ENCODE measurements around the gene NFKB2. TPM values are rescaled to one million over a fixed set of nuclear protein-coding genes. Genes with fewer than 3 reads are reported as not detected.

NFKB2 gene
- total RNA-seq, 2 donors from 2014 or later, result 192 to 372 TPM

Other genes with a start within 250 kb of the NFKB2 start
- gene NOLC1, start 243.3 kb upstream of the NFKB2 start, total RNA-seq, result 100 to 1,000 TPM in 1 of 2 donors, 10 to 100 TPM in 1; 76.9 to 168 TPM
- under 1 TPM; 0.24 to 0.32 TPM for gene ELOVL3, start 169.4 kb upstream of the NFKB2 start, total RNA-seq
- under 1 TPM in 1 of 2 donors, not detected in 1; 0.17 TPM for gene PITX3, start 154.2 kb upstream of the NFKB2 start, total RNA-seq
- 10 to 100 TPM; 28.5 to 38.9 TPM for gene GBF1, start 150.2 kb upstream of the NFKB2 start, total RNA-seq
- gene PSD, start 23.1 kb downstream of the NFKB2 start, total RNA-seq, result 1 to 10 TPM; 3.0 to 8.0 TPM
- 10 to 100 TPM; 12.6 to 15.4 TPM for gene FBXL15, start 25.1 kb downstream of the NFKB2 start, total RNA-seq
- gene CUEDC2, start 36.9 kb downstream of the NFKB2 start, total RNA-seq, result 10 to 100 TPM; 53.3 to 58.5 TPM
- under 1 TPM; 0.29 to 0.39 TPM for gene C10orf95, start 55.8 kb downstream of the NFKB2 start, total RNA-seq
- 10 to 100 TPM; 43.0 to 74.4 TPM for gene ACTR1A, start 107.0 kb downstream of the NFKB2 start, total RNA-seq
- gene SUFU, start 108.3 kb downstream of the NFKB2 start, total RNA-seq, result 10 to 100 TPM; 11.1 to 16.2 TPM
- gene TRIM8, start 248.8 kb downstream of the NFKB2 start, total RNA-seq, result 10 to 100 TPM; 60.0 to 73.9 TPM